ENCODE results near the gene TSPEAR. TPM values are rescaled to one million over a fixed set of nuclear protein-coding genes. Genes with fewer than 3 reads are reported as not detected.
"Not testable (repeated sequence)": the region's sequence is repeated elsewhere in the genome, so short reads cannot be mapped to it uniquely, and the experiment has no call there.

Gene TSPEAR
- total RNA-seq, 1 donor from 2014 or later = not detected

DNA sequence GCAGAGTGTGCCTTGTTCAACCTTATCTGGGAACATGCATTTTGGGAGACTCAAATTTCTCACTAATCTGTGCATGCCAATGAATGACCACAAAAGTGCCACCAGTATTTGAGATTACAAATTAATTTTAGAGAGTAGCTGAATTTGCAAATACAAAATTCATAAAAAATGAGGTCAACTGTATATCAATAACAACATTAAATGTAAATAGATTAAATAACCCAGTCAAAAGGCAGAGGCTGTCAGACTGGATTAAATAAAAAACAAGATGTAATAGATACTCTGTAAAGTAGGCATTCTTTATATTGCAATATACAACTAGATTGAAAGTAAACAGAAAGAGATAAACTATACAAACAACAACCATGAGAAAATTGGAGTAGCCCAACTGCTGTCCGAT is 147.3 kb downstream of the TSPEAR start:
- Mint-ChIP-seq H3K4me1 (ENCODE audit: low read depth) (no peaks in the 10 kb centered on the region), H3K9me3 (ENCODE audit: low read depth) (peaks cover 10% of the 10 kb centered on the region), H3K27me3 (no peaks in the 10 kb centered on the region), H3K27ac (no peak overlapping the region), H3K36me3 (ENCODE audit: insufficient read depth) (no peaks in the 10 kb centered on the region), H3K4me3 (ENCODE audit: low read depth) (no peak overlapping the region)
- TF ChIP-seq, protein P1, sequence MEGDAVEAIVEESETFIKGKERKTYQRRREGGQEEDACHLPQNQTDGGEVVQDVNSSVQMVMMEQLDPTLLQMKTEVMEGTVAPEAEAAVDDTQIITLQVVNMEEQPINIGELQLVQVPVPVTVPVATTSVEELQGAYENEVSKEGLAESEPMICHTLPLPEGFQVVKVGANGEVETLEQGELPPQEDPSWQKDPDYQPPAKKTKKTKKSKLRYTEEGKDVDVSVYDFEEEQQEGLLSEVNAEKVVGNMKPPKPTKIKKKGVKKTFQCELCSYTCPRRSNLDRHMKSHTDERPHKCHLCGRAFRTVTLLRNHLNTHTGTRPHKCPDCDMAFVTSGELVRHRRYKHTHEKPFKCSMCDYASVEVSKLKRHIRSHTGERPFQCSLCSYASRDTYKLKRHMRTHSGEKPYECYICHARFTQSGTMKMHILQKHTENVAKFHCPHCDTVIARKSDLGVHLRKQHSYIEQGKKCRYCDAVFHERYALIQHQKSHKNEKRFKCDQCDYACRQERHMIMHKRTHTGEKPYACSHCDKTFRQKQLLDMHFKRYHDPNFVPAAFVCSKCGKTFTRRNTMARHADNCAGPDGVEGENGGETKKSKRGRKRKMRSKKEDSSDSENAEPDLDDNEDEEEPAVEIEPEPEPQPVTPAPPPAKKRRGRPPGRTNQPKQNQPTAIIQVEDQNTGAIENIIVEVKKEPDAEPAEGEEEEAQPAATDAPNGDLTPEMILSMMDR (IDR thresholded peaks at IDR 0.05; ENCODE audit: unreplicated experiment) = no peak
- DNase-seq (ENCODE audit: low spot score, unreplicated experiment) = no peak

DNA sequence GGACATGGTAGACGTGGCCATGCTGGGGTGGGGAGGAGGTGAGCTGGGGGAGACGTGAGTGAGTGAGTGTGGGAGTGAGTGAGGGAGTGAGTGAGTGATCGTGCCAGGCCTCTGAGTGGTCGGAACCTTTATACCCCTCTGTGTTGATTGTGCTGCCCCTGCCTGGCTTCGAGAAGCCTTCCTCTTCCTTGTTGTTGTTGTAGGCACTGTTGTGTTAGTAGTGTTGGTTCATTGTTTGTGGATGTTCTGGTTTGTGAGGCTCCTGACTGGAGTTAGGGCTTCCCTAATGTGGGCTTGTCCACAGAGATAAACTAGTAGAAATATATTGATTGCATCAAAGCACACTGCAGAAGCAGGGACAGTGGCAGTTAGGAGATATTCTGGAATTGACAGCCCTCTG is 152.7 kb downstream of the TSPEAR start, which contains the start of gene KRTAP10-3:
KRTAP10-3 (minus strand) TSS at position 101 of the 400 bp plus-strand sequence; CDS start at position 21, 80 bp downstream.
- H3K27me3 Mint-ChIP-seq = peaks cover 12% of the 10 kb centered on the region
- H3K27ac Mint-ChIP-seq = no peak within 1 kb of the TSS
- H3K36me3 Mint-ChIP-seq (ENCODE audit: insufficient read depth) = no peaks in the 10 kb centered on the region
- peaks cover 10% of the 10 kb centered on the region for H3K9me3 Mint-ChIP-seq (ENCODE audit: low read depth)
- H3K4me3 Mint-ChIP-seq (ENCODE audit: low read depth) = no peak within 1 kb of the TSS
- TF ChIP-seq, protein P1 (IDR thresholded peaks at IDR 0.05; ENCODE audit: unreplicated experiment) = no peak
- H3K4me1 Mint-ChIP-seq (ENCODE audit: low read depth) = peaks cover 3% of the 10 kb centered on the region
- no peak for DNase-seq (ENCODE audit: low spot score, unreplicated experiment)

DNA sequence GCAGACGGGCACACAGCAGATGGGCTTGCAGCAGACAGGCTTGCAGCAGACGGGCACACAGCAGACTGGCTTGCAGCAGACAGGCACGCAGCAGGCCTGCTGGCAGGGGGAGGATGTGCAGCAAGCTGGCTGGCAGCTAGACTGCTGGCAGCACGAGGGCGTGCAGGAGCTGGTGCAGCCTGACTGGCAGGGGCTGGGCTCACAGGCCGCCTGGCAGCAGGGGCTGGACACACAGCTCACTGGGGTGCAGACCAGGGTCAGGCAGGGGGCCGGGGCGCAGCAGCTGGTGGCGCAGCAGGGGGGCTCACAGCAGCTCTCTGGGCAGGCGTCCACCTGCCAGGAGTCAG is 153.1 kb downstream of the TSPEAR start:
- not testable (repeated sequence) for DNase-seq (ENCODE audit: low spot score, unreplicated experiment); H3K4me3 Mint-ChIP-seq (ENCODE audit: low read depth); H3K36me3 Mint-ChIP-seq (ENCODE audit: insufficient read depth); H3K9me3 Mint-ChIP-seq (ENCODE audit: low read depth); H3K27ac Mint-ChIP-seq; H3K4me1 Mint-ChIP-seq (ENCODE audit: low read depth)
- peaks cover 12% of the 10 kb centered on the region for H3K27me3 Mint-ChIP-seq

DNA sequence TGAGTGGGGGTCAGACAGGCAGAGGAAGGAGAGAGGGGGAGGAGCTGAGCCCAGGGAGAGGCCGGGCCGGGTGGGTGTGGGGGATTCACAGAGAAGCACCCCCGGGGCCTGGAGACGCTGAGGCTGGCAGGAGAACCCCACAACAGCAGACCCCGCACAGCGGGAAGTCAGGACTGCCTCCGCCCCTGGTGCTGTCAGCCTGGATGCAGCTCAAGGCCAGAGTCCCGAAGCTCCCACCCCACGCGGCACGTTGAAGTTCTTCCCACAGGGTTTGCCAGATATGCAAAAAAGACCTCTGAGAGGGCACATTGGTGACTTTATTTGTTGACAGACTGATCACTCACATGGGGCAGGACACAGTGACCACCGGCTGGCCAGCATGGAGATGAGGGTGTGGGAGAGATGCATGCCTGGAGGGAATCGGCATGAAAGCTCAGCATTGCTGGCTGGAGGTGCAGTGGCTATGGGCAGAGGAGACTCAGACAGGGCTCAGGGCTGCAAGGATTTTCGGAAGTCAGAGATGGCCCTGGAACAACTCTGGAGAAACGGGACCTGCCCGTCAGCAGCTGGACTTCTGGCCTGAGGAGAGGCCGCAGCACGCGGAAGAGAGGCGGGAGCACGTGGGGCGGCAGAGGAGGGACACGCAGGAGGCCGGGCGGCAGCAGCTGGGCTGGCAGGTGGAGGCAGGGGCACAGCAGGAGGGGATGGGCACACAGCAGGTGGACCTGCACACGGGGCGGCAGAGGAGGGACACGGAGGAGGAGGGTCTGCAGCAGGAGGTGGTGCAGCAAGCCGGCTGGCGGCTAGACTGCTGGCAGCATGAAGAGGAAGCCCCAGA is 153.7 kb downstream of the TSPEAR start:
- H3K4me3 Mint-ChIP-seq (ENCODE audit: low read depth) = no peak overlapping the region
- TF ChIP-seq, protein P1 (IDR thresholded peaks at IDR 0.05; ENCODE audit: unreplicated experiment) = no peak
- H3K27ac Mint-ChIP-seq = no peak overlapping the region
- H3K4me1 Mint-ChIP-seq (ENCODE audit: low read depth) = peaks cover 3% of the 10 kb centered on the region
- H3K27me3 Mint-ChIP-seq = peaks cover 17% of the 10 kb centered on the region
- DNase-seq (ENCODE audit: low spot score, unreplicated experiment) = peak; percentile 7
- peaks cover 10% of the 10 kb centered on the region for H3K9me3 Mint-ChIP-seq (ENCODE audit: low read depth)
- H3K36me3 Mint-ChIP-seq (ENCODE audit: insufficient read depth) = no peaks in the 10 kb centered on the region

- no peaks in the 10 kb centered on the region for H3K36me3 Mint-ChIP-seq (ENCODE audit: insufficient read depth)
- H3K27me3 Mint-ChIP-seq = peaks cover 18% of the 10 kb centered on the region
- H3K27ac Mint-ChIP-seq = no peak overlapping the region
- DNase-seq (ENCODE audit: low spot score, unreplicated experiment) = peak; percentile 6
- TF ChIP-seq, protein P1 (IDR thresholded peaks at IDR 0.05; ENCODE audit: unreplicated experiment) = no peak
- H3K4me3 Mint-ChIP-seq (ENCODE audit: low read depth) = no peak overlapping the region
- peaks cover 3% of the 10 kb centered on the region for H3K4me1 Mint-ChIP-seq (ENCODE audit: low read depth)
- peaks cover 6% of the 10 kb centered on the region for H3K9me3 Mint-ChIP-seq (ENCODE audit: low read depth)
Measured at GRCh38 chr21:44556879-44557278, 154.5 kb downstream of the TSPEAR start.
